Tibial nerve (tissue), 4 donors: Measurements from ENCODE around the gene C19orf73. TPM values are rescaled to one million over a fixed set of nuclear protein-coding genes. Genes with fewer than 3 reads are reported as not detected.
"Not testable (repeated sequence)": the region's sequence is repeated elsewhere in the genome, so short reads cannot be mapped to it uniquely, and the experiment has no call there.

Source experiments
- DNase-seq, 2 donors: peaks; one replicate each; pipeline ENCODE4 v3.0.0-alpha.2; 2019; ENCODE audit warnings: low spot score in 2 of 2
- H3K27ac ChIP-seq, 4 donors: fragments of 200-600 bp; sonication (generic) in 3 of 4; one replicate each; pipeline ENCODE4 v1.5.1; 2017 to 2019; ENCODE audit warnings: mild to moderate bottlenecking in 1 of 4
- H3K27me3 ChIP-seq, 2 donors: fragments of 200-600 bp; sonication (generic) in 1 of 2; one replicate each; pipeline versions ENCODE4 v1.5.1 to v1.6.0; 2017 to 2019
- H3K36me3 ChIP-seq, 3 donors: fragments of 200-600 bp; sonication (generic); one replicate each; pipeline ENCODE4 v1.5.1; 2018 to 2019
- H3K4me1 ChIP-seq, 4 donors: fragments of 200-600 bp; sonication (generic) in 3 of 4; one replicate each; pipeline ENCODE4 v1.5.1; 2017 to 2019
- H3K4me3 ChIP-seq, 4 donors: fragments of 200-600 bp; sonication (generic) in 3 of 4; one replicate each; pipeline ENCODE4 v1.5.1; 2017 to 2019; ENCODE audit warnings: mild to moderate bottlenecking in 1 of 4, moderate library complexity in 1 of 4
- H3K9me3 ChIP-seq, 4 donors: fragments of 200-600 bp; sonication (generic) in 3 of 4; one replicate each; pipeline ENCODE4 v1.5.1; 2017 to 2019
- EP300 ChIP-seq, 2 donors: sonication (generic); formaldehyde crosslinking; IDR thresholded peaks; one replicate each; pipeline ENCODE4 v1.6.1; 2017; ENCODE audit warnings: antibody characterized with exemption in 2 of 2, mild to moderate bottlenecking in 1 of 2
- POLR2A ChIP-seq, 2 donors: fragments of 450-650 bp; IDR thresholded peaks; one replicate each; pipeline ENCODE4 v1.6.1; 2017; ENCODE audit warnings: antibody characterized with exemption in 2 of 2, mild to moderate bottlenecking in 2 of 2, moderate library complexity in 2 of 2
- WGBS, 2 donors: methylation state at CpG; one replicate each; pipeline ENCODE4 v1.1.5; 2018; 5-methylcytosine and 5-hydroxymethylcytosine counted together
- total RNA-seq, 4 donors: library from RNA; depleted of rRNA; stranded (reverse); fragments of >200 nt; gene quantifications; one replicate each; pipeline ENCODE4 v1.1.0, GENCODE V29; 2016
- TF ChIP-seq, protein P1 (sequence below), 5 experiments: fragments of 200-600 bp in 3 of 5; fragments of 450-650 bp in 2 of 5; sonication (generic) in 3 of 5; IDR thresholded peaks; one replicate each; pipeline ENCODE4 v1.5.1; 2016 to 2019; ENCODE audit warnings: antibody characterized with exemption in 5 of 5, mild to moderate bottlenecking in 3 of 5, moderate library complexity in 2 of 5

The C19orf73 gene
- total RNA-seq, 4 donors from 2014 or later = 1.0 to 7.8 (median 5.0) TPM; not detected in 1

DNA sequence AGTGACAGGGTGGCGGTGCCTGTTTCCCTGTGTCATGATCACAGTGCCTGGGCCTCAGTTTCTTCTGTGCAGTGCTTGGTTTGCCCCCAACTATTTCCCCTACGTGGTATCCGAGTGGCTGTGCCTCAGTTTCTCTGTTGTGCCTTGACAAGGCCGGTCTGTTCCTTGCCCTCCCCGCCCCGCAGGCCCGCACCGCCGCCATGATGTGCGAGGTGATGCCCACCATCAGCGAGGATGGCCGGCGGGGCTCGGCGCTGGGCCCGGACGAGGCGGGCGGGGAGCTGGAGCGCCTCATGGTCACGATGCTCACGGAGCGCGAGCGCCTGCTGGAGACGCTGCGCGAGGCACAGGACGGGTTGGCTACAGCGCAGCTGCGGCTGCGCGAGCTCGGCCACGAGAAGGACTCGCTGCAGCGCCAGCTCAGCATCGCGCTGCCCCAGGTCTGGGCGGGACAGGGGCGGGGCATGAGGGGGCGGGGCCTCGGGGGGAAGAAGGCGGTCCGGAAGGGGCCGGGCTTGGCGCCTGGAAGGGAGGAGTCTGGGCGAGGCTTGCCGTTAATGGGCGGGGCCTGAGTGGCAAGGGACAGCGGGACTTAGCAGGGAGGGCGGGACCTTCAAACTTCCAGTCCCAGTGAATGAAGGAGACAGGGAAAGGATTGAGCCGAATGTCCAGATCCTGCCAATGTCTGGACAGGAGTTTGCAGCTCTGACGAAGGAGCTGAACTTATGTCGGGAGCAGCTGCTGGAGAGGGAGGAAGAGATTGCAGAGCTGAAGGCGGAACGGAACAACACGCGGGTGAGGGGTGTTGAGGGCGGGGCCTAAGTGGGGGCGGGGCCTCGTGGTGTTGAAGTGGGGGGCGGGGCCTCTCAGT is 9.0 kb upstream of the C19orf73 start:
- Histone ChIP-seq H3K9me3 (no peaks in the 10 kb centered on the region), H3K27ac (peak overlapping the region in 3 of 4 donors; percentile 53 to 73 (median 62)), H3K27me3 (peaks cover 0 to 15% of the 10 kb centered on the region in 2 donors), H3K4me3 (peak overlapping the region in 3 of 4 donors; percentile 6 to 46 (median 43)), H3K4me1 (peaks cover 0 to 19% (median 10%) of the 10 kb centered on the region in 4 donors), H3K36me3 (no peaks in the 10 kb centered on the region)
- DNase-seq = peak; percentile 87 to 91
- TF ChIP-seq, protein P1, sequence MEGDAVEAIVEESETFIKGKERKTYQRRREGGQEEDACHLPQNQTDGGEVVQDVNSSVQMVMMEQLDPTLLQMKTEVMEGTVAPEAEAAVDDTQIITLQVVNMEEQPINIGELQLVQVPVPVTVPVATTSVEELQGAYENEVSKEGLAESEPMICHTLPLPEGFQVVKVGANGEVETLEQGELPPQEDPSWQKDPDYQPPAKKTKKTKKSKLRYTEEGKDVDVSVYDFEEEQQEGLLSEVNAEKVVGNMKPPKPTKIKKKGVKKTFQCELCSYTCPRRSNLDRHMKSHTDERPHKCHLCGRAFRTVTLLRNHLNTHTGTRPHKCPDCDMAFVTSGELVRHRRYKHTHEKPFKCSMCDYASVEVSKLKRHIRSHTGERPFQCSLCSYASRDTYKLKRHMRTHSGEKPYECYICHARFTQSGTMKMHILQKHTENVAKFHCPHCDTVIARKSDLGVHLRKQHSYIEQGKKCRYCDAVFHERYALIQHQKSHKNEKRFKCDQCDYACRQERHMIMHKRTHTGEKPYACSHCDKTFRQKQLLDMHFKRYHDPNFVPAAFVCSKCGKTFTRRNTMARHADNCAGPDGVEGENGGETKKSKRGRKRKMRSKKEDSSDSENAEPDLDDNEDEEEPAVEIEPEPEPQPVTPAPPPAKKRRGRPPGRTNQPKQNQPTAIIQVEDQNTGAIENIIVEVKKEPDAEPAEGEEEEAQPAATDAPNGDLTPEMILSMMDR (IDR thresholded peaks at IDR 0.05) = peak in 3 of 5 experiments; percentile 13 to 44 (median 29)
- TF ChIP-seq EP300 (IDR thresholded peaks at IDR 0.05) (peak in 1 of 2 donors; percentile 45), POLR2A (IDR thresholded peaks at IDR 0.05) (no peak)
- 5 to 6% methylated on average over 42 to 45 of the region's 63 CpGs for whole genome bisulfite sequencing, 2 donors

DNA sequence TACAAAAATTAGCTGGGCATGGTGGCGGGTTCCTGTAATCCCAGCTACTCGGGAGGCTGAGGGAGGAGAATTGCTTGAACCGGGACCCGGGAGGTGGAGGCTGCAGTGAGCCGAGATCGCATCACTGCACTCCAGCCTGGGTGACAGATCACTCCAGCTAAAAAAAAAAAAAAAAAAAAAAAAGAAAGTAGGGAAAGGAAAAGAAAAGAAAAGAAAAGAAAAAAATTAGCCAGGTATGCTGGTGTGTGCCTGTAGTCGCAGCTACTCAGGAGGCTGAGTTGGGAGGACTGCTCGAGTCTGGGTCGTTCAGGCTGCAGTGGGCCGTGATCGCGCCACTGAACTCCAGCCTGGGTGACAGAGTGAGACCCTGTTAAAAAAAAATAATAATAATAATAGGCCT is 8.3 kb upstream of the C19orf73 start:
- WGBS, 2 donors = 96% methylated on average over 12 of the region's 12 CpGs
- H3K4me3 ChIP-seq, H3K27ac ChIP-seq: not testable (repeated sequence)

DNA sequence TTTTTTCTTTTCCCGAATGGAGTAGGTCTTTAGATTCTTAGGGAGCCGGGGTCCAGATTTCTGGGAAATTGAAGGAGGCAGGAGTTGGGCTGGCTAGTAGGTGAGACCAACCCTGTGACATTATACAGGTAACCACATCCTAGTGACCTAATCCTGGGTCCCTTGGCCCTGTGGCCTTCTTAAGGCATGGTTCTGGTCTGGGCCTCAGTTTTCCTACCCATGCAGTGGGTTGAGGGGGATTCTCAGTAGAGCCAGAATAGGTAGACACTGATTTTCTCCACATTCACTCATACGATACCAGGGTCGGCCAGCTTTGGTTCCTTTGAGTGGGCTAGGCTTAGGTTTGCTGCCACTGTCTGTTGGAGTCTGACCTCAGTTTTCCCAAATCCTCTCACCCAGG is 7.6 kb upstream of the C19orf73 start:
- peaks cover 0 to 18% (median 10%) of the 10 kb centered on the region in 4 donors for H3K4me1 ChIP-seq
- WGBS, 2 donors = 80 to 93% methylated on average over 4 of the region's 4 CpGs
- DNase-seq = no peak
- H3K36me3 ChIP-seq = no peaks in the 10 kb centered on the region
- H3K4me3 ChIP-seq = no peak overlapping the region
- TF ChIP-seq, protein P1 (IDR thresholded peaks at IDR 0.05) = no peak
- TF ChIP-seq EP300 (IDR thresholded peaks at IDR 0.05) = no peak
- no peak for TF ChIP-seq POLR2A (IDR thresholded peaks at IDR 0.05)
- H3K27ac ChIP-seq = no peak overlapping the region
- peaks cover 0 to 14% of the 10 kb centered on the region in 2 donors for H3K27me3 ChIP-seq
- no peaks in the 10 kb centered on the region for H3K9me3 ChIP-seq

More for the DNA sequence above, 8.3 kb upstream of the C19orf73 start:
- peaks cover 0 to 14% of the 10 kb centered on the region in 2 donors for H3K27me3 ChIP-seq
- not testable (repeated sequence) for H3K9me3 ChIP-seq, DNase-seq, H3K36me3 ChIP-seq
- peaks cover 0 to 18% (median 10%) of the 10 kb centered on the region in 4 donors for H3K4me1 ChIP-seq

DNA sequence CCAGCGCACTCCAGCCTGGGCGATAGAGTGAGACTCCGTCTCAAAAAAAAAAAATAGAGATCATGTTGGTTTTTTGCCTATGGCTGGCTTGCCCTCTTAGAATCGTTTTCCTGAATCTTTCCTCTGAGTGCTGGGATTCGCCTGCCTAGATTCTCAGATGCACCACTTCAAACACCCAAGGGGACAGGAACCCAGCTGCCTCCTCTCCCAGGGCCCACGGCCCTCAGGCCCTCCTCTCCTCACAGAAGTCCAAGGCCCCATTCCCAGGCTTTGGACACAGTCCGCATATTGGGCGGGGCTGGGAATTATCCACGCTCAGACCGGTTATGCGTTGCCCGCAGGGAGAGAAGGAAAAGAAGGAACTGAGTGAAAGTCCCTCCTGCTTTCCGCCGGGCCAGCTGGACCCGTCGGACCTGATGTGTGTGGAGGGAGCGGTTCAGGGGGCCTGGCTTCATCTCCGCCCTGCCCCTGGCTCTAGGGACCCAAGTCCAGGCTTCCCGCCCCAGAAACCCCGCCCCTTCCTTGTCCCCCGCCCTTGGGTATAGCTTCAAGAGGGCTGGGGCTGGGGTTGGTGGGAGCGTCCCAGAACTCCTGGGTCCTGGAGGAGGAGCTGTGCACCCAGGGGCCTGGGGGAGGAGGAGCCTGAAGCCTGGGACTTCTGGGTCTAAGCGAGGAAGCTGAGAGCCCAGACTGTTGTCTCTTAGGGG is 6.2 kb upstream of the C19orf73 start:
- H3K9me3 ChIP-seq = no peaks in the 10 kb centered on the region
- H3K4me3 ChIP-seq = no peak overlapping the region
- H3K4me1 ChIP-seq = peaks cover 0 to 20% (median 12%) of the 10 kb centered on the region in 4 donors
- TF ChIP-seq, protein P1 (IDR thresholded peaks at IDR 0.05) = no peak
- no peak for TF ChIP-seq EP300 (IDR thresholded peaks at IDR 0.05)
- no peak for TF ChIP-seq POLR2A (IDR thresholded peaks at IDR 0.05)
- H3K27ac ChIP-seq = no peak overlapping the region
- H3K36me3 ChIP-seq = no peaks in the 10 kb centered on the region
- peaks cover 0 to 14% of the 10 kb centered on the region in 2 donors for H3K27me3 ChIP-seq
- DNase-seq = no peak
- WGBS, 2 donors = 22 to 27% methylated on average over 21 to 22 of the region's 23 CpGs

DNA sequence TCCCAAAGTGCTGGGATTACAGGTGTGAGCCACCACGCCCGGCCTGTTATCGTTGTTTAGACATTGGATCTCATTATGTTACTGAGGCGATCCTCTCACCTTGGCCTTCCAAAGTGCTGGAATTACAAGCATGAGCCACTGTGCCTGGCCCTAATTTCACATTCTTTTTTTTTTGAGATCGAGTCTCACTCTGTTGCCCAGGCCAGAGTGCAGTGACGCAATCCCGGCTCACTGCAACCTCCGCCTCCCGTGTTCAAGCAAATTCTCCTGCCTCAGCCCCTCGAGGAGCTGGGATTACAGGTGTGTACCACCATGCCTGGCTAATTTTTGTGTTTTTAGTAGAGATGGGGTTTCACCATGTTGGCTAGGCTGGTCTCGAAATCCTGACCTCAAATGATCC is 4.3 kb upstream of the C19orf73 start:
- not testable (repeated sequence) for H3K27ac ChIP-seq, H3K9me3 ChIP-seq, DNase-seq, H3K4me3 ChIP-seq, H3K36me3 ChIP-seq
- Histone ChIP-seq H3K27me3 (peaks cover 0 to 14% of the 10 kb centered on the region in 2 donors), H3K4me1 (peaks cover 0 to 27% (median 18%) of the 10 kb centered on the region in 4 donors)
- 88 to 92% methylated on average over 11 of the region's 11 CpGs for WGBS, 2 donors

DNA sequence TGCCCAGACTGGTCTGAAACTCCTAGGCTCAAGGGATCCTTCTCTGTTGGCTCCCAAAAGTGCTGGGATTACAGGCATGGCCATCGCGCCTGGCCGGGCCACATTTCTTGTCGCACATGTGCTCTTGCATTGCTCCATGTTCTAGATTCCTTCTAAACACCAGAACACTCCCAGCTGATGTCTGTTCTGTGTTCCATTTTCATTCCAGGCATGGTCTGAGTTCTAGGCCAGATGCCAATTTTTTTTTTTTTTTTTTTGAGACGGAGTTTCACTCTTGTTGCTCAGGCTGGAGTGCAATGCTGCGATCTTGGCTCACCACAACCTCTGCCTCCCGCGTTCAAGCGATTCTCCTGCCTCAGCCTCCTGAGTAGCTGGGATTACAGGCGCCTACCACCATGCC is 2.9 kb upstream of the C19orf73 start:
- WGBS, 2 donors = 79 to 81% methylated on average over 10 of the region's 10 CpGs
- not testable (repeated sequence) for H3K27ac ChIP-seq, H3K9me3 ChIP-seq, H3K4me3 ChIP-seq, H3K36me3 ChIP-seq, DNase-seq
- H3K4me1 ChIP-seq = peaks cover 0 to 31% (median 21%) of the 10 kb centered on the region in 4 donors
- peaks cover 0 to 13% of the 10 kb centered on the region in 2 donors for H3K27me3 ChIP-seq
